ENCODE data around the gene PLK3.

GRCh38 chr1:44811234-44811633, 11.1 kb downstream of the PLK3 start:
- no peak for TF ChIP-seq REST (IDR thresholded peaks at IDR 0.05; ENCODE audit: insufficient replicate concordance, low read depth)
- no peak for TF ChIP-seq CTCF (IDR thresholded peaks at IDR 0.05; ENCODE audit: insufficient read depth, low read length)
